Measurements from ENCODE around the gene SASH1. TPM values are rescaled to one million over a fixed set of nuclear protein-coding genes. Genes with fewer than 3 reads are reported as not detected.

SASH1 gene
- total RNA-seq, 1 experiment from 2014 or later: 27.4 TPM

GRCh38 chr6:148295261-148295887 is 47.3 kb upstream of the SASH1 start:
- TF ChIP-seq ZNF423 (CRISPR knock-in tag; IDR thresholded peaks at IDR 0.05) (no peak), PRRX2 (CRISPR knock-in tag; IDR thresholded peaks at IDR 0.05) (no peak), CREB1 (CRISPR knock-in tag; IDR thresholded peaks at IDR 0.05) (no peak), GRHL2 (CRISPR knock-in tag; IDR thresholded peaks at IDR 0.05; ENCODE audit: insufficient replicate concordance, severe bottlenecking) (no peak), EMX1 (CRISPR knock-in tag; IDR thresholded peaks at IDR 0.05) (no peak), ETV6 (CRISPR knock-in tag; IDR thresholded peaks at IDR 0.05) (no peak), SOX15 (CRISPR knock-in tag; IDR thresholded peaks at IDR 0.05) (no peak), ZNF281 (CRISPR knock-in tag; IDR thresholded peaks at IDR 0.05) (no peak), E2F4 (CRISPR knock-in tag; IDR thresholded peaks at IDR 0.05; ENCODE audit: borderline replicate concordance, low read depth) (no peak), OVOL2 (CRISPR knock-in tag; IDR thresholded peaks at IDR 0.05; ENCODE audit: borderline replicate concordance) (no peak), SMAD4 (CRISPR knock-in tag; IDR thresholded peaks at IDR 0.05) (no peak), AFF4 (CRISPR knock-in tag; IDR thresholded peaks at IDR 0.05; ENCODE audit: borderline replicate concordance) (no peak), IRF2 (CRISPR knock-in tag; IDR thresholded peaks at IDR 0.05; ENCODE audit: borderline replicate concordance, low read depth) (no peak)
- TF ChIP-seq, protein P1, sequence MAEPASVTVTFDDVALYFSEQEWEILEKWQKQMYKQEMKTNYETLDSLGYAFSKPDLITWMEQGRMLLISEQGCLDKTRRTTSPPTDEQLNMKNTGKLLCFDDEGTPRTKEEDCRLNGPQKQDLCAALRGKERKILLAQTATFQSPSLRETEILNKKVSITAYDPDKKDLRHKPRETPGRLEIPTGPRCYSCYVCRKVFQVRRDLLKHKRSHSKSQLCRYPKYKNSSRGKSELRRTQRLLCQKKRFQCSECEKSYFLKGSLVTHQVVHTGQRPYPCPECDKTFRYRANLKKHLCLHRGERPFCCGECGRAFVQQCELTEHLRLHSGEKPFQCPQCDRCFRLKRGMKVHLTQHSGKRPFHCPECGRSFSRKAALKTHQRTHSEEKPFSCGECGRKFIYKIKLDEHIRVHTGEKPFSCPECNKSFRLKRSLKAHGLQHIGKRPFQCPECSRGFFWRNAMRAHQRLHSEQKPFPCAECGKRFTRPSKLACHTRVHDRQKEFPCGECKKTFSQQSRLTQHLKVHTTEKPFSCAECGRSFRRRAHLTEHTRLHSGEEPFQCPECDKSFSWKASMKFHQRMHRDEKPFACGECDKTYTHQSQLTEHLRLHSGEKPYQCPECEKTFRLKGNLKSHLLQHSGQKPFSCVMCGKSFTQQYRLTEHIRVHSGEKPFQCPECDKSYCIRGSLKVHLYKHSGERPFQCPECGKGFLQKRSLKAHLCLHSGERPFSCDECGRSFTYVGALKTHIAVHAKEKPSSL (CRISPR knock-in tag; conservative IDR thresholded peaks at IDR 0.05): no peak
- TF ChIP-seq, protein P2, sequence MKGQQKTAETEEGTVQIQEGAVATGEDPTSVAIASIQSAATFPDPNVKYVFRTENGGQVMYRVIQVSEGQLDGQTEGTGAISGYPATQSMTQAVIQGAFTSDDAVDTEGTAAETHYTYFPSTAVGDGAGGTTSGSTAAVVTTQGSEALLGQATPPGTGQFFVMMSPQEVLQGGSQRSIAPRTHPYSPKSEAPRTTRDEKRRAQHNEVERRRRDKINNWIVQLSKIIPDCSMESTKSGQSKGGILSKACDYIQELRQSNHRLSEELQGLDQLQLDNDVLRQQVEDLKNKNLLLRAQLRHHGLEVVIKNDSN (CRISPR knock-in tag; IDR thresholded peaks at IDR 0.05): no peak
- TF ChIP-seq, protein P3, sequence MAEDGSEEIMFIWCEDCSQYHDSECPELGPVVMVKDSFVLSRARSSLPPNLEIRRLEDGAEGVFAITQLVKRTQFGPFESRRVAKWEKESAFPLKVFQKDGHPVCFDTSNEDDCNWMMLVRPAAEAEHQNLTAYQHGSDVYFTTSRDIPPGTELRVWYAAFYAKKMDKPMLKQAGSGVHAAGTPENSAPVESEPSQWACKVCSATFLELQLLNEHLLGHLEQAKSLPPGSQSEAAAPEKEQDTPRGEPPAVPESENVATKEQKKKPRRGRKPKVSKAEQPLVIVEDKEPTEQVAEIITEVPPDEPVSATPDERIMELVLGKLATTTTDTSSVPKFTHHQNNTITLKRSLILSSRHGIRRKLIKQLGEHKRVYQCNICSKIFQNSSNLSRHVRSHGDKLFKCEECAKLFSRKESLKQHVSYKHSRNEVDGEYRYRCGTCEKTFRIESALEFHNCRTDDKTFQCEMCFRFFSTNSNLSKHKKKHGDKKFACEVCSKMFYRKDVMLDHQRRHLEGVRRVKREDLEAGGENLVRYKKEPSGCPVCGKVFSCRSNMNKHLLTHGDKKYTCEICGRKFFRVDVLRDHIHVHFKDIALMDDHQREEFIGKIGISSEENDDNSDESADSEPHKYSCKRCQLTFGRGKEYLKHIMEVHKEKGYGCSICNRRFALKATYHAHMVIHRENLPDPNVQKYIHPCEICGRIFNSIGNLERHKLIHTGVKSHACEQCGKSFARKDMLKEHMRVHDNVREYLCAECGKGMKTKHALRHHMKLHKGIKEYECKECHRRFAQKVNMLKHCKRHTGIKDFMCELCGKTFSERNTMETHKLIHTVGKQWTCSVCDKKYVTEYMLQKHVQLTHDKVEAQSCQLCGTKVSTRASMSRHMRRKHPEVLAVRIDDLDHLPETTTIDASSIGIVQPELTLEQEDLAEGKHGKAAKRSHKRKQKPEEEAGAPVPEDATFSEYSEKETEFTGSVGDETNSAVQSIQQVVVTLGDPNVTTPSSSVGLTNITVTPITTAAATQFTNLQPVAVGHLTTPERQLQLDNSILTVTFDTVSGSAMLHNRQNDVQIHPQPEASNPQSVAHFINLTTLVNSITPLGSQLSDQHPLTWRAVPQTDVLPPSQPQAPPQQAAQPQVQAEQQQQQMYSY (CRISPR knock-in tag; IDR thresholded peaks at IDR 0.05): no peak
- ChIA-PET CTCF (no interaction called here), POLR2A (no interaction called here)
- no peaks in the 10 kb centered on the region for H3K36me3 Mint-ChIP-seq
- H3K27ac Mint-ChIP-seq: no peak overlapping the region
- H3K4me1 Mint-ChIP-seq: peaks cover 16% of the 10 kb centered on the region
- H3K27me3 Mint-ChIP-seq (ENCODE audit: low read depth): no peaks in the 10 kb centered on the region
- H3K4me3 Mint-ChIP-seq: no peak overlapping the region
- DNase-seq (ENCODE audit: low spot score) (no peak), ATAC-seq (0 out of 2 replicates have a peak, but pooled peaks have one; percentile 28)
- no peaks in the 10 kb centered on the region for H3K9me3 Mint-ChIP-seq

Measured in WTC11 (cell line).